Gastrocnemius medialis (tissue), 4 donors: ENCODE results near the gene PRR5L. TPM values are rescaled to one million over a fixed set of nuclear protein-coding genes. Genes with fewer than 3 reads are reported as not detected.

Experiments
- ATAC-seq, 2 donors: fragments of 150-250 bp; one replicate each; pipeline ENCODE4 v1.9.1; 2016
- DNase-seq, 2 donors: peaks; one replicate each; pipeline ENCODE4 v3.0.0-alpha.2; 2019
- H3K27ac ChIP-seq, 4 donors: fragments of 200-600 bp; sonication (generic); 1 replicate in 1 of 4; 2 replicates in 3 of 4; pipeline ENCODE4 v1.5.1; 2016 to 2018; ENCODE audit warnings: mild to moderate bottlenecking in 2 of 4, moderate library complexity in 1 of 4
- H3K27me3 ChIP-seq, 3 donors: fragments of 200-600 bp; sonication (generic) in 2 of 3; 1 replicate in 1 of 3; 2 replicates in 2 of 3; pipeline versions ENCODE4 v1.5.1 to v1.6.0; 2016 to 2019; ENCODE audit warnings: mild to moderate bottlenecking in 1 of 3, moderate library complexity in 1 of 3
- H3K36me3 ChIP-seq, 2 donors: fragments of 200-600 bp; sonication (generic) in 1 of 2; one replicate each; pipeline ENCODE4 v1.5.1; 2017 to 2018
- H3K4me1 ChIP-seq, 2 donors: fragments of 200-600 bp; sonication (generic) in 1 of 2; one replicate each; pipeline ENCODE4 v1.5.1; 2016 to 2017; ENCODE audit warnings: mild to moderate bottlenecking in 2 of 2
- H3K4me3 ChIP-seq, 4 donors: fragments of 200-600 bp; sonication (generic) in 3 of 4; 1 replicate in 1 of 4; 2 replicates in 3 of 4; pipeline ENCODE4 v1.5.1; 2016 to 2019; ENCODE audit warnings: mild to moderate bottlenecking in 2 of 4
- H3K9me3 ChIP-seq, 3 donors: fragments of 200-600 bp; sonication (generic) in 2 of 3; 1 replicate in 1 of 3; 2 replicates in 2 of 3; pipeline ENCODE4 v1.5.1; 2016 to 2019
- POLR2A ChIP-seq, 2 donors: fragments of 450-650 bp; IDR thresholded peaks; one replicate each; pipeline ENCODE4 v1.6.1; 2017; ENCODE audit warnings: antibody characterized with exemption in 2 of 2, mild to moderate bottlenecking in 2 of 2, moderate library complexity in 2 of 2
- in situ Hi-C, 4 donors: fragments of 200-750 bp; cut with MboI; loops; one replicate each; pipeline versions ENCODE4 v1.15.0 to v1.8.0; 2017; ENCODE audit warnings: low sequenced_read_pairs in 4 of 4
- intact Hi-C: fragments of 100-400 bp; cut with DNase I; formaldehyde crosslinking; loops from one replicate; pipeline ENCODE4 v1.15.1; 2023; ENCODE audit warnings: low total_unique reads
- total RNA-seq, 4 donors: library from RNA; depleted of rRNA; stranded (reverse); fragments of >200 nt; gene quantifications; one replicate each; pipeline versions ENCODE4 v1.1.0 to v1.2.3, GENCODE V29; 2016
- TF ChIP-seq, protein P1 (sequence below), 5 experiments: fragments of 450-650 bp in 3 of 5; fragments of 200-600 bp in 2 of 5; sonication (generic) in 2 of 5; IDR thresholded peaks in 4 of 5; conservative IDR thresholded peaks in 1 of 5; 1 replicate in 4 of 5; 2 replicates in 1 of 5; pipeline ENCODE4 v1.5.1; 2016 to 2019; ENCODE audit warnings: antibody characterized with exemption in 5 of 5, mild to moderate bottlenecking in 3 of 5, moderate library complexity in 3 of 5

Gene PRR5L
- total RNA-seq, 4 donors from 2014 or later, result 0.46 to 3.2 (median 1.2) TPM

DNA sequence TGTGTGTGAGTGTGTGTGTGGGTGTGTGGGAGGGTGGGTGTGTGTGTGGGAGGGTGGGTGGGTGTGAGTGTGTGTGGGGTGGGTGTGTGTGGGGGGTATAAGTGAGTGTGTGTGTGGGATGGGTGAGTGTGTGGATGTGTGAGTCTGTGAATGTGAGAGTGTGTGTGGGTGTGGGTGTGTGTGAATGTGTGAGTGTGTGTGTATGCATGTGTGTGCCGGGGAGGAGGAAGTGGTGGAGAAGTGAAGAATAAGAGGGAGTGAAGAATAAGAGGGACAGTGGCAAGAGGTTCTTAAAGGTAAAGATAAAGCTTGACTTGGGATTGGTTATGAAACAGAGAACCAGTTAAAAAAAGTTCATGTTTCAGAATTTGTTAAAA lies 54.0 kb downstream of the PRR5L start:
- intact Hi-C loops, result no loop called here
- ATAC-seq (no peak), DNase-seq (no peak)
- Histone ChIP-seq H3K9me3 (no peaks in the 10 kb centered on the region), H3K4me1 (no peaks in the 10 kb centered on the region), H3K4me3 (no peak overlapping the region), H3K27ac (no peak overlapping the region), H3K36me3 (no peaks in the 10 kb centered on the region), H3K27me3 (no peaks in the 10 kb centered on the region)
- in situ Hi-C loops, result no loop called here
- TF ChIP-seq, protein P1, sequence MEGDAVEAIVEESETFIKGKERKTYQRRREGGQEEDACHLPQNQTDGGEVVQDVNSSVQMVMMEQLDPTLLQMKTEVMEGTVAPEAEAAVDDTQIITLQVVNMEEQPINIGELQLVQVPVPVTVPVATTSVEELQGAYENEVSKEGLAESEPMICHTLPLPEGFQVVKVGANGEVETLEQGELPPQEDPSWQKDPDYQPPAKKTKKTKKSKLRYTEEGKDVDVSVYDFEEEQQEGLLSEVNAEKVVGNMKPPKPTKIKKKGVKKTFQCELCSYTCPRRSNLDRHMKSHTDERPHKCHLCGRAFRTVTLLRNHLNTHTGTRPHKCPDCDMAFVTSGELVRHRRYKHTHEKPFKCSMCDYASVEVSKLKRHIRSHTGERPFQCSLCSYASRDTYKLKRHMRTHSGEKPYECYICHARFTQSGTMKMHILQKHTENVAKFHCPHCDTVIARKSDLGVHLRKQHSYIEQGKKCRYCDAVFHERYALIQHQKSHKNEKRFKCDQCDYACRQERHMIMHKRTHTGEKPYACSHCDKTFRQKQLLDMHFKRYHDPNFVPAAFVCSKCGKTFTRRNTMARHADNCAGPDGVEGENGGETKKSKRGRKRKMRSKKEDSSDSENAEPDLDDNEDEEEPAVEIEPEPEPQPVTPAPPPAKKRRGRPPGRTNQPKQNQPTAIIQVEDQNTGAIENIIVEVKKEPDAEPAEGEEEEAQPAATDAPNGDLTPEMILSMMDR (IDR thresholded peaks at IDR 0.05 in 4 of 5, conservative IDR thresholded peaks at IDR 0.05 in 1 of 5), result no peak
- no peak for TF ChIP-seq POLR2A (IDR thresholded peaks at IDR 0.05)

DNA sequence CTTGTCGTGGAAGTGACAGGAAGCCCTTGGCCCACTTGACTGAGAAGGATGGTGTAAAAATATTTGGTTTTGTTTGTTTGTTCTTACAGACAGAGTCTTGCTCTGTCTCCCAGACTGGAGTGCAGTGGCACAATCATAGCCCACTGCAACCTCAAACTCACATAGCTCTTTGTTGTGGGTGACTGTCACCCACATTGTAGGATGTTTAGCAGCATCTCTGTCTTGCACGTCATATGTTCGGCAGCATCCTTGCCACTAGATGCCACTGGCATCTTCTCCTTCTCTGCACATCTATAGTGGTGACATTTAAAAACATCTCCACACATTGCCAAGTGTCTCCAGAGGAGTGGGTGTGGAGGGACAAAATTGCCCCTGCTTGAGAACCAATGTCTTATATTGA lies 56.8 kb downstream of the PRR5L start:
- Histone ChIP-seq H3K4me3 (no peak overlapping the region), H3K36me3 (no peaks in the 10 kb centered on the region), H3K27me3 (no peaks in the 10 kb centered on the region), H3K9me3 (no peaks in the 10 kb centered on the region), H3K4me1 (no peaks in the 10 kb centered on the region), H3K27ac (no peak overlapping the region)
- in situ Hi-C loops (no loop called here), intact Hi-C loops (no loop called here)
- no peak for DNase-seq
- no peak for ATAC-seq
- no peak for TF ChIP-seq POLR2A (IDR thresholded peaks at IDR 0.05)
- TF ChIP-seq, protein P1 (IDR thresholded peaks at IDR 0.05 in 4 of 5, conservative IDR thresholded peaks at IDR 0.05 in 1 of 5), result no peak

DNA sequence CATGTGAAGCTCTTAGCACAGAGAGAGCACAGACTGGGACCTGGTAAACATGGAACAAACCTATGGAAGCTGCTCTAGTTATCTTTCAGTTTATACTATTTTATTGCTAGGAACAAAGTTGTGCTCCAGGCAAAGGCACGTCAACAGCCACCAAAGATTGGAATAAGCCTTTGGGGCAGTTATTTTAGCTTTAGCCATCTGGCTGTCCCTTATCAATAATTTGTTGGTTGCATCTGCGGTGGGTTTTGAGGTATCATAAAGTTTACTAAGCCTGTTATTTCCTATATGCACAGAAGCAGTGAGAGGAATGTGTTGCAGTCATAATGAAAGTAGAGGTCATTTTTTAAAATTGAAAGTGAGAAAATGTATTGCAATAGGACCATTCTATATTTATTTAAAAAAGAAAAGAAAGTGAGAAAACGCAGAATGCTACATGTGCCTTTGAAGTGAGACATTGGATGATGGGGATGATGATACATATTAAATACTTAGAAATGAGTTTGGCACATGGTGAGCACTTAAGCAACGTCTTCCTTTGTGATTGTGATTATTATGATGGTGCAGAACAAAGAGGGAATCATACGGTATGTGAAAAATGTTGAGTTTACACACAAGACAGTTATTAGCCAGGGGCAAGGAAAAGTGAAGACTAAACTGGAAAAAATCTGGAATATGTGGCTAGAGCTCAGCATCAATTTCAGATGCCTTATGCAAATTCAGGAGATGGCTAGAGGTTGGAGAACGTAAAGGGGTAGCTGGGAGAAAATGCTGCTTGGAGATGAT lies 58.3 kb downstream of the PRR5L start:
- H3K36me3 ChIP-seq, result no peaks in the 10 kb centered on the region
- no peaks in the 10 kb centered on the region for H3K27me3 ChIP-seq
- H3K4me1 ChIP-seq, result no peaks in the 10 kb centered on the region
- TF ChIP-seq, protein P1 (IDR thresholded peaks at IDR 0.05 in 4 of 5, conservative IDR thresholded peaks at IDR 0.05 in 1 of 5), result no peak
- TF ChIP-seq POLR2A (IDR thresholded peaks at IDR 0.05), result no peak
- in situ Hi-C loops, result no loop called here
- intact Hi-C loops, result no loop called here
- ATAC-seq, result no peak
- H3K9me3 ChIP-seq, result no peaks in the 10 kb centered on the region
- no peak for DNase-seq
- no peak overlapping the region for H3K27ac ChIP-seq
- H3K4me3 ChIP-seq, result no peak overlapping the region

DNA sequence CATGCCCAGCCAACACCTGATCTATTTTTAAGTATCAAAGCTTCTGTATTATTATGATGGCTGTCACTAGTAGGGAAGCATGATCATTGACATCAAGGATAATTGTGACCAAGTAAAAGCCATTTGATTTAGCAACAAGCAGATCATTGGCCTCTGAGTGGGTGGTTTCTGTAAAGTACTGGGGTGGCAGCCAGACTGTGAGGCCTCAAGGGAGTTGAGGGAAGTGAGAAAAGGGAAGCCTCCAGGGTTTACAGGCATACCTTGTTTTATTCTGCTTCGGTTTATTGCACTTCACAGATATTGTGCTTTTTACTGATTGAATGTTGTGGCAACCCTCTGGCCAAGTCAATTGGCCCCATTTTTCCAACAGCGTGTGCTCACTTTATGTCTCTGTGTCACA lies 60.1 kb downstream of the PRR5L start:
- no peak for ATAC-seq

More for the DNA sequence above, 60.1 kb downstream of the PRR5L start:
- no peak overlapping the region for H3K4me3 ChIP-seq
- no peaks in the 10 kb centered on the region for H3K4me1 ChIP-seq
- TF ChIP-seq POLR2A (IDR thresholded peaks at IDR 0.05), result no peak
- TF ChIP-seq, protein P1 (IDR thresholded peaks at IDR 0.05 in 4 of 5, conservative IDR thresholded peaks at IDR 0.05 in 1 of 5), result no peak
- no peaks in the 10 kb centered on the region for H3K9me3 ChIP-seq
- intact Hi-C loops (no loop called here), in situ Hi-C loops (no loop called here)
- H3K27ac ChIP-seq, result no peak overlapping the region
- no peaks in the 10 kb centered on the region for H3K27me3 ChIP-seq
- H3K36me3 ChIP-seq, result no peaks in the 10 kb centered on the region
- no peak for DNase-seq
